Tibial nerve (tissue), 4 donors: ENCODE data around the gene MAD2L2. TPM values are rescaled to one million over a fixed set of nuclear protein-coding genes. Genes with fewer than 3 reads are reported as not detected.
A peak's percentile ranks its signal among the peaks of the same experiment; 100 is the strongest.

Experiments
- DNase-seq, 2 donors: peaks; one replicate each; pipeline ENCODE4 v3.0.0-alpha.2; 2019; ENCODE audit warnings: low spot score in 2 of 2
- H3K27ac ChIP-seq, 4 donors: fragments of 200-600 bp; sonication (generic) in 3 of 4; one replicate each; pipeline ENCODE4 v1.5.1; 2017 to 2019; ENCODE audit warnings: mild to moderate bottlenecking in 1 of 4
- H3K27me3 ChIP-seq, 2 donors: fragments of 200-600 bp; sonication (generic) in 1 of 2; one replicate each; pipeline versions ENCODE4 v1.5.1 to v1.6.0; 2017 to 2019
- H3K36me3 ChIP-seq, 3 donors: fragments of 200-600 bp; sonication (generic); one replicate each; pipeline ENCODE4 v1.5.1; 2018 to 2019
- H3K4me1 ChIP-seq, 4 donors: fragments of 200-600 bp; sonication (generic) in 3 of 4; one replicate each; pipeline ENCODE4 v1.5.1; 2017 to 2019
- H3K4me3 ChIP-seq, 4 donors: fragments of 200-600 bp; sonication (generic) in 3 of 4; one replicate each; pipeline ENCODE4 v1.5.1; 2017 to 2019; ENCODE audit warnings: mild to moderate bottlenecking in 1 of 4, moderate library complexity in 1 of 4
- H3K9me3 ChIP-seq, 4 donors: fragments of 200-600 bp; sonication (generic) in 3 of 4; one replicate each; pipeline ENCODE4 v1.5.1; 2017 to 2019
- EP300 ChIP-seq, 2 donors: sonication (generic); formaldehyde crosslinking; IDR thresholded peaks; one replicate each; pipeline ENCODE4 v1.6.1; 2017; ENCODE audit warnings: antibody characterized with exemption in 2 of 2, mild to moderate bottlenecking in 1 of 2
- POLR2A ChIP-seq, 2 donors: fragments of 450-650 bp; IDR thresholded peaks; one replicate each; pipeline ENCODE4 v1.6.1; 2017; ENCODE audit warnings: antibody characterized with exemption in 2 of 2, mild to moderate bottlenecking in 2 of 2, moderate library complexity in 2 of 2
- WGBS, 2 donors: methylation state at CpG; one replicate each; pipeline ENCODE4 v1.1.5; 2018; 5-methylcytosine and 5-hydroxymethylcytosine counted together
- total RNA-seq, 4 donors: library from RNA; depleted of rRNA; stranded (reverse); fragments of >200 nt; gene quantifications; one replicate each; pipeline ENCODE4 v1.1.0, GENCODE V29; 2016
- TF ChIP-seq, protein P1 (sequence below), 5 experiments: fragments of 200-600 bp in 3 of 5; fragments of 450-650 bp in 2 of 5; sonication (generic) in 3 of 5; IDR thresholded peaks; one replicate each; pipeline ENCODE4 v1.5.1; 2016 to 2019; ENCODE audit warnings: antibody characterized with exemption in 5 of 5, mild to moderate bottlenecking in 3 of 5, moderate library complexity in 2 of 5

MAD2L2 gene
- total RNA-seq, 4 donors from 2014 or later = 28.2 to 56.1 (median 32.3) TPM

DNA sequence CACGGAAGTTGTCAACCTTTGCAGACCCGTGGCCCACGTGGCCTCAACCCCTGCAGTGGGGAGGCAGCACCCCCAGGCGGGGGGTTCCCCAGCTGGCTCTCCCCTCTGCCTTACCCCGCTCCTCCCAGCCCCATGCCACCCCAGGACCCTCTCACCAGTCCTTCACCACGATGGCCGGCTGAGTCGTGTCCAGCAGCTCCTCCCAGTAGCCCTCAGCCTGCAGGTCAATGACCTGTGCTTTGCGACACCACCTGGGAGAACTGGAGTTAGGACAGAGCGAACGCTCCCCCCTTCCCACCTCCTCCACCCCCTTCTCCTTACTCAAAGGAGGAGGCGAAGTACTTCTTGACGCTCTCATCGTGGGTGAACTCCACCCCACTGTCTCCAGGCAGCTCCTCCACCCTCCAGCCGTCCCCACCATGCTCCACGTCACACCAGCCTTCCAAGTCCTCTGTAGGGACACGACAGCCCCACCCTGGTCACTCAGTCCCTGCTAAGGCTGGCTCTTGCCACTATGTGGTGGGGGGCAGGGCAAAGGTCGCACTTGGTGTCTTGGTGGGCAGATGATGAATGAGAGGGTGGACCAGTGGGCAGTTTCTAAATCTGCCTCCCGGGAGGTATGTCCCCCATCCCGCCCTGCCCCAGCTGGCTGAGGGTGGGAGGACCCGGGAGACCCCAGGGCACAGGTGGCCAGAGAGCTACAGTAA is 31.2 kb downstream of the MAD2L2 start:
- TF ChIP-seq EP300 (IDR thresholded peaks at IDR 0.05) = no peak
- TF ChIP-seq POLR2A (IDR thresholded peaks at IDR 0.05) = no peak
- TF ChIP-seq, protein P1, sequence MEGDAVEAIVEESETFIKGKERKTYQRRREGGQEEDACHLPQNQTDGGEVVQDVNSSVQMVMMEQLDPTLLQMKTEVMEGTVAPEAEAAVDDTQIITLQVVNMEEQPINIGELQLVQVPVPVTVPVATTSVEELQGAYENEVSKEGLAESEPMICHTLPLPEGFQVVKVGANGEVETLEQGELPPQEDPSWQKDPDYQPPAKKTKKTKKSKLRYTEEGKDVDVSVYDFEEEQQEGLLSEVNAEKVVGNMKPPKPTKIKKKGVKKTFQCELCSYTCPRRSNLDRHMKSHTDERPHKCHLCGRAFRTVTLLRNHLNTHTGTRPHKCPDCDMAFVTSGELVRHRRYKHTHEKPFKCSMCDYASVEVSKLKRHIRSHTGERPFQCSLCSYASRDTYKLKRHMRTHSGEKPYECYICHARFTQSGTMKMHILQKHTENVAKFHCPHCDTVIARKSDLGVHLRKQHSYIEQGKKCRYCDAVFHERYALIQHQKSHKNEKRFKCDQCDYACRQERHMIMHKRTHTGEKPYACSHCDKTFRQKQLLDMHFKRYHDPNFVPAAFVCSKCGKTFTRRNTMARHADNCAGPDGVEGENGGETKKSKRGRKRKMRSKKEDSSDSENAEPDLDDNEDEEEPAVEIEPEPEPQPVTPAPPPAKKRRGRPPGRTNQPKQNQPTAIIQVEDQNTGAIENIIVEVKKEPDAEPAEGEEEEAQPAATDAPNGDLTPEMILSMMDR (IDR thresholded peaks at IDR 0.05) = no peak
- Histone ChIP-seq H3K27me3 (peaks cover 0 to 11% of the 10 kb centered on the region in 2 donors), H3K36me3 (no peaks in the 10 kb centered on the region), H3K27ac (peak overlapping the region in 2 of 4 donors; percentile 89 to 93), H3K4me3 (peak overlapping the region in 1 of 4 donors; percentile 13), H3K9me3 (no peaks in the 10 kb centered on the region), H3K4me1 (peaks cover 0 to 75% (median 31%) of the 10 kb centered on the region in 4 donors)
- 39 to 46% methylated on average over 19 to 21 of the region's 21 CpGs for WGBS, 2 donors
- DNase-seq = no peak

DNA sequence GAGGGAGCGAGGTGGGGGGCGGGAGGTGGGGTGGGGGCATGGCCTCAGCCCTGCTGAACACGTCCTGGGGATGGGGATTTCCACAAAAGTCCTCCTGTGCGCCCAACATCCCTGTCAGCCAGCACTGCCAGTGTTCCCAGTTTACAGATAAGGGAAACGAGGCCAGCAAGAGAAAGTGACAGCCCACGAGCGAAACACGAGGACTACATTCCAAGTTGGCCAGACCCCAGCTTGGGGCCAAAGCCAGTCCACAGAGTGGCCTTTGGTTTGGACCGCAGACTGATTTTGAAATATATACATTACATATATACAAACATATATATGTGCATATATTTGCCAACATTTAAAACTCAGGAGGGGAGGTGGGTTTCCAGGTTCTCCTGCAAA is 31.7 kb downstream of the MAD2L2 start:
- peak overlapping the region in 3 of 4 donors; percentile 54 to 93 (median 89) for H3K27ac ChIP-seq
- no peak for DNase-seq
- TF ChIP-seq, protein P1 (IDR thresholded peaks at IDR 0.05) = no peak
- TF ChIP-seq EP300 (IDR thresholded peaks at IDR 0.05) (no peak), POLR2A (IDR thresholded peaks at IDR 0.05) (no peak)
- peaks cover 0 to 72% (median 31%) of the 10 kb centered on the region in 4 donors for H3K4me1 ChIP-seq
- WGBS, 2 donors = 23 to 25% methylated on average over 9 of the region's 9 CpGs
- no peaks in the 10 kb centered on the region for H3K9me3 ChIP-seq
- no peaks in the 10 kb centered on the region for H3K36me3 ChIP-seq
- peaks cover 0 to 11% of the 10 kb centered on the region in 2 donors for H3K27me3 ChIP-seq
- peak overlapping the region in 1 of 4 donors; percentile 6 for H3K4me3 ChIP-seq

DNA sequence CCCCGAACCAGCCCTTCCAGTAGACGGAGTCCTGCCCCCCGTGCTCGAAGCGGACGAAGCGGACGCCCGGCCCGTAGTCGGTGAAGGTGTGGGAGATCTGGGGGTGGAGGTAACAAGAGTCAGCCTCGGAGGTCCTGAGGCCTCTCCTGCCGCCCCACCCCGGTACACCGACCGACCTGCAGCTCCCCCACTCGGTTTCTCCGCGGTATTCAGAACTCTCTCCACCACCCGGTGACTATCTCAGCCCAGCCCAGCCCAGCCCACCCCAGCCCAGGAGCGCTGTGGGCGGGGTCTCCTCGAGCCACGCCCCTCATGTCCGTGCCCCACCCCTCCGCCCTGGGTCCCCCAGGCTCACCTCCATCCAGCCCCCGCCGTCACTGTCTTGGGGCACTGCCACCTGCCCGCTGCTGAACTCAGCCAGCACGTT is 32.2 kb downstream of the MAD2L2 start:
- Histone ChIP-seq H3K9me3 (no peaks in the 10 kb centered on the region), H3K36me3 (no peaks in the 10 kb centered on the region), H3K27me3 (peaks cover 0 to 11% of the 10 kb centered on the region in 2 donors), H3K4me3 (peak overlapping the region in 2 of 4 donors; percentile 6), H3K27ac (peak overlapping the region; percentile 54 to 93 (median 76)), H3K4me1 (peaks cover 0 to 67% (median 31%) of the 10 kb centered on the region in 4 donors)
- no peak for TF ChIP-seq POLR2A (IDR thresholded peaks at IDR 0.05)
- TF ChIP-seq, protein P1 (IDR thresholded peaks at IDR 0.05) = peak in 1 of 5 experiments; percentile 5
- DNase-seq = no peak
- 11 to 17% methylated on average over 12 to 30 of the region's 30 CpGs for WGBS, 2 donors

DNA sequence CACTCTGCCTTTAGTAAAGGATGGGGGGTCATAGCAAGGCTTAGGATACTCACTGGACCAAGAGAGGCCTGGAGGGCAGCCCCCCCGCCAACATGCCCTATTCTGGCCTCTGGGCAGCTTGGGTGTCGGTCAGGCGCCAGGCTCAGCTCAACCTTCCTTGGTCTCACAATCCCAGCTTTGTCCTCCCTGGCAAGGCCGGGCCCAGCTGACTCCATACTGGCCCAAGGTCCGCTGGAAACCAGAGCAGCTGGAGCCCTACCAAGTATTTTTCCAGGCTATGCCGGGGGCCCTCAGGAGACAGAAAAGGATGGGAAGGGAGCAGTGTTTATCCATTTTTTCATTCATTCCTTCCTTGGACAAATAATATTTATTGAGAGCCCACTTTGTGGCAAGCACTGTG is 32.9 kb downstream of the MAD2L2 start:
- peak; percentile 28 to 57 for DNase-seq
- Histone ChIP-seq H3K27ac (peak overlapping the region; percentile 64 to 93 (median 78)), H3K9me3 (no peaks in the 10 kb centered on the region), H3K4me1 (peaks cover 0 to 60% (median 31%) of the 10 kb centered on the region in 4 donors), H3K27me3 (peaks cover 0 to 11% of the 10 kb centered on the region in 2 donors), H3K36me3 (no peaks in the 10 kb centered on the region), H3K4me3 (peak overlapping the region in 1 of 4 donors; percentile 6)
- TF ChIP-seq EP300 (IDR thresholded peaks at IDR 0.05) = peak; percentile 60 to 68
- peak in 1 of 2 donors; percentile 20 for TF ChIP-seq POLR2A (IDR thresholded peaks at IDR 0.05)
- TF ChIP-seq, protein P1 (IDR thresholded peaks at IDR 0.05) = no peak
- 33 to 47% methylated on average over 6 of the region's 6 CpGs for WGBS, 2 donors

DNA sequence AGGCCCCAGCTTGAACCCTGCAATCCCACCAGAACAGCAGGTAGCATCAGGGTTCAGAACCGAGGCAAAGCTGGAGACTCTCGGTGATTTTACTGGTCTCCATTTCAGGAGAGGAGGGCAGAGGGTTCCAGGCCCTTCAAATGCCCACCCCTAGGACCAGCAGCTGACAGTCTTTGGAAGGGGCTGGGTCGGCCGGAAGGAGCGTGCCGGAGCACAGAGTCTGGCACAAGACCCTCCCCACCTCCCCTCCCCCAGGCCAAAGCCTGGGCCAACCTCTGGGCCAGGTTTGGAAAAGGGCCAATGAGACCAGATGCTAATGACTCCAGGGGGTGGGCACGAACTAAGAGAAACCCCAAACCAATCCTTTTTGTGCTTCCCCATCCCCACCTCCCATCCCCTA is 33.6 kb downstream of the MAD2L2 start:
- H3K27ac ChIP-seq = peak overlapping the region; percentile 64 to 93 (median 78)
- 44 to 48% methylated on average over 6 to 7 of the region's 7 CpGs for WGBS, 2 donors
- H3K27me3 ChIP-seq = peaks cover 0 to 11% of the 10 kb centered on the region in 2 donors
- no peak for DNase-seq
- no peaks in the 10 kb centered on the region for H3K9me3 ChIP-seq
- no peak overlapping the region for H3K4me3 ChIP-seq
- peaks cover 0 to 57% (median 31%) of the 10 kb centered on the region in 4 donors for H3K4me1 ChIP-seq
- no peak for TF ChIP-seq POLR2A (IDR thresholded peaks at IDR 0.05)
- TF ChIP-seq EP300 (IDR thresholded peaks at IDR 0.05) = no peak
- TF ChIP-seq, protein P1 (IDR thresholded peaks at IDR 0.05) = no peak
- H3K36me3 ChIP-seq = no peaks in the 10 kb centered on the region
